CD4-positive, alpha-beta T cell treated with Interleukin-10 for 1 hour (primary cell): ENCODE measurements around the gene LAT.
A peak's percentile ranks its signal among the peaks of the same experiment; 100 is the strongest.

ENCODE experiments used
- DNase-seq: peaks from one replicate; pipeline ENCODE4 v3.0.0-alpha.2; 2020

Gene LAT

DNA sequence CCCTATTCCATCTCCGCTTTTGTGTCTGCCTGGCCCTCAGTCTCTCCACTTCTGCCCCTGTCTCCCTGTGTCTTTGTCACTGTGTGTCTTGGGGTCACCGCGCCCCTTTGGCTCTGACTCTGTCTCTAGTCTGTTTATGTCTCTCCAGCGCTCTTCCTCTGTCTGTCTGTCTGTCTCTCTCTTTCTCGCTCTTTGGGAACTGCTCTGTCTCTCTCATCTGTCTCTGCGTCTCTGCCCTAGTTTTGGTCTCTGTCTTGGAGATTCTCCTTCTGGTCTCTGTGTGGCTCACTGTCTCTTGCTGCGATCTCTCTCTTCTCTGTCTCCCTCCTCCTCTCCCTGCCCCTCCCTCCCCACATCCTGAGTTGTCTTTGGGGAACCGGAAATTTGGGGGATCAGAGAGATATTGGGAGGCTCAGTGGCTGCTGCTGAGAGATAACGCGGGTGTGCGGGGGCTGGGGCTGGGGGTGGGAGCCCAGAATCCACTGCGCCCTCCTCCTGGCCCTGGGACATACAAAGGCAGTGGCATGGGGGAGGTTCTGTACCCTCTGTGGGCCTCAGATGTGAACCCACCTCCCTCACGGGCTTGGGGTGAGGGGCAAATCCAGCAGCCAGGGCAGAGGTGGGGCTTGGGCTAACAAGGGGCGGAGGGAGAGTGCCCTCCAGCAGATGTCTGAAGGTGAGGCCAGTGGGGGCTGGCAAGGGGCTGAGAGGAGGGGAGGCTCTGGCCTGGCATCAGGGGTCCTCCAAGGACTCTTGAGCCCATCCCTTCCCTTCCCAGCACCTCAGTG, 24.4 kb downstream of the LAT start:
- DNase-seq: peak; percentile 39

- DNase-seq: no peak
Measured at GRCh38 chr16:29009838-29010166, 24.9 kb downstream of the LAT start.

DNA sequence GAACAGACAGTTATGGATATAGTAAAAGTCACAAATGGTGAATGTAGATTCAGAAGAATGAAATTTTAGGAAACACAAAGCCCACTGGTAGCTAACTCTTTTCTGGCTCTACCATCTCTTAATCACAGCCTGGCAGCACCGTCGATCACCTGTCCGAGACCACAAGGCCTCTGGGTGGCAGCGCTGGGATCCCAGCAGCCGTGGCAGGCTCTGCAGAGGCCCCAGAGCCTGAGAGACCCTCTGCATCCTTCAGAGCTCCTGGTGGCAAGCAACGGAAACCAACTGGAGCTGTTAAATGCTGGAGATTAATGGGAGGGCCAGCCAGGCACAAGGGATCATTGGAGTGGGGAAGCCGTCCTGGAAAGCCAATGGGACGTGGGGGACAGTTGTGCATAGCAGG, 26.3 kb downstream of the LAT start:
- no peak for DNase-seq

DNA sequence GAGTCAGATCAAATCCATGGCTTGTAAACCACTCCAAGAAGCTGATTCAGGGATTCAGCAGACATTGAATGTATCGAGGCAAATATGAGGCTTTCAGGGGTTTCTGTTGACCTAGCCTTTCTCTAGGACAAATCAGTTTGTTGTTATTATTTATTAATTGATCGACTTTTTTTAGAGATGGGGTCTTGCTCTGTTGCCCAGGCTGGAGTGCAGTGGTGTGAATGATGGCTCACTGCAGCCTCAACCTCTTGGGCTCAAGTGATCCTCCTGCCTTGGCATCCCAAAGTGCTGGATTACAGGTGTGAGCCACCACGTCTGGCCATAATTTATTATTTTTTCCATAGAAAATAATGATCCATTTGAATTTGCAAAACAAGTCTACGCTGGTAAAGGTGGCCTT, 27.0 kb downstream of the LAT start:
- no peak for DNase-seq

- peak; percentile 43 for DNase-seq
Measured at GRCh38 chr16:29012913-29013553, 28.2 kb downstream of the LAT start.

DNA sequence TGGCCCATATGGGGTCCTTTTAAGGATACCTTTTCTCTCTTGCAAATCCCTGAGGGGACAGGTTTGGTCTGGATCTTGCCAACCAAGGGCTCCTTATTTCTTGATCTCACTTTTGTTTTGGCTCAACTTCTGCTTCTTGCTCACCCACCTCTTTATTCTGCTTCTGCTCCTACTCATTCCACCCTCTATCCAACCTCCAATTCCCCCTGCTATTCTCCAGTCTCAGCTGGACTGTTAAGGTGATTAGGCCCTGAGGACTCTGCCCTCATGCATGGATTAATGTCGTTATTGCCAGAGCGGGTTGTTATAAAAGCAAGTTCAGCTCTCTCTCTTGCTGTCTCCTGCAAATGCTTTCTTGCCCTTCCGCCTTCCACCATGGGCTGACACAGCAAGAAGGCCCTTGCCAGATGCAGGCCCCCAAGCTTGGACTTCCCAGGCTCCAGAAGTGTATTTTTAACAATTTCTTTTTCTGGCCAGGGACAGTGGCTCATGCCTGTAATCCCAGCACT, 29.8 kb downstream of the LAT start:
- DNase-seq: no peak

DNA sequence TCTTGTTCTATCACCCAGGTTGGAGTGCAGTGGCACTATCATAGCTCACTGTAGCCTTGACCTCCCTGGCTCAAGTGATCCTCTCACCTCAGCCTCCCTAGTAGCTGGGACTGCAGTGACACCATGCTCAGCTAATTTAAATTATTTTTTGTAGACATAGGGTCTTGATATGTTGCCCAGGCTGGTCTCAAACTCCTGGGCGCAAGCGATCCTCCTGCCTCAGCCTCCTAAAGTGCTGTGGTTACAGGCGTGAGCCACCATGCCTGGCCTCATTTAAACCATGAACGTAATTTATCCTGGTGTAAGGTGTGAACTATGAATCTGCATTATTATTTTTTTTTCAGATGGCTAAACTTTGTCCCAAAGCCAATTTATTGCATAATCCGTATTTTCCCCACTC, 37.3 kb downstream of the LAT start:
- DNase-seq: no peak

GRCh38 chr16:29023279-29024277, 38.7 kb downstream of the LAT start:
- DNase-seq: no peak

DNA sequence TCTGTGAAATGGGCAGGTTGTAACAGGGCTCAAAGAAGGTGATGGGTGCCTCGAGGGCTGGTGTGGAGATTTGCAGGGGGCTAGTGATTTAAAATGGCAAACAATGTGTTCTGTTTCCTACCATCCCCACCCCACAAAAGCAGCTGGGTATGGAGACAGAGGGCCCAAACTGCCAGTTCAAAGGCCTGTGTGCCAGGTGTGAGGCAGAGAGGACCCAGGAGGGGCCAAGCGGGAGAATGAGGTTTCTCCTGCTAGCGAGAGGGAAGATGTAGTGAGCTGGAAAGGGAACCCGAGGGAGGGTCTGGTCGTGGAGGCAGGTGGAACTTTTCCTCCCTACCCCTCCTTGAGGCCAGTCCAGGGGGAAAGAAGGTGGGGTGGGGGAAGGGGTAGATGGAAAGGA, 39.4 kb downstream of the LAT start:
- DNase-seq: no peak

DNA sequence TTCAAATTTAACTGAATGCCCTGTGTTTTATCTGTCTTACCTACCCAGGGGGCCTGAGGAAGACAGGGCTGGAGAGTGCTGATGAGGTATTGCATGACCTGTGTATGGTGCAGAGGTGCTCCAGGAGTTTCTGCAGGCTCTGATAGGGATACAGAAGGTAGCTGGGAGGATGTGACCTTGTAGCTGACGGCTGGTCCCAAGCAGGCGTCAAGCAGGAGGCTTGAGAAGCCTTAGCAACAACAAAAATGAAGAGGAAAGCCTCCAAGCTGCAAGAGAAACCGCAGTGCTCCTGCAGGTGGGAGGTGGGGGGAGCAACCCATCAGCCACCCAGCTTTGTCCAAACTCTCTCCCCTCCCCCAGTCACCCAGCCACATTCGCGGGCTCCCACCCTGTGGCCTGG, 40.4 kb downstream of the LAT start:
- no peak for DNase-seq

DNA sequence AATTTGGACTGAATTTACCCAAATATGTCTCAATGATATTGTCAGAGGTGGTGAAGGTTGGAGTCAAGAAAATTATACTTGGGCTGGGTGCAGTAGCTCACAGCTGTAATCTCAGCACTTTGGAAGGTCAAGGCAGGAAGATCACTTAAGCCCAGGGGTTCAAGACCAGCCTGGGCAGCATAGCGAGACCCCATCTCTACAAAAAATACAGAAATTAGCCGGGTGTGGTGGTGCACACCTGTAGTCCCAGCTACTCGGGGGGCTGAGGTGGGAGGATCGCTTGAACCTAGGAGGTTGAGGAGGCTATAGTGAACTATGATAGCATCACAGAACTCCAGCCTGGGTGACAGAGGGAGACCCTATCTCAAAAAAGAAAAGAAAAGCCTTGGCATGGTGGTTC, 40.9 kb downstream of the LAT start:
- no peak for DNase-seq

- no peak for DNase-seq
Measured at GRCh38 chr16:29028457-29029167, 43.8 kb downstream of the LAT start.

DNA sequence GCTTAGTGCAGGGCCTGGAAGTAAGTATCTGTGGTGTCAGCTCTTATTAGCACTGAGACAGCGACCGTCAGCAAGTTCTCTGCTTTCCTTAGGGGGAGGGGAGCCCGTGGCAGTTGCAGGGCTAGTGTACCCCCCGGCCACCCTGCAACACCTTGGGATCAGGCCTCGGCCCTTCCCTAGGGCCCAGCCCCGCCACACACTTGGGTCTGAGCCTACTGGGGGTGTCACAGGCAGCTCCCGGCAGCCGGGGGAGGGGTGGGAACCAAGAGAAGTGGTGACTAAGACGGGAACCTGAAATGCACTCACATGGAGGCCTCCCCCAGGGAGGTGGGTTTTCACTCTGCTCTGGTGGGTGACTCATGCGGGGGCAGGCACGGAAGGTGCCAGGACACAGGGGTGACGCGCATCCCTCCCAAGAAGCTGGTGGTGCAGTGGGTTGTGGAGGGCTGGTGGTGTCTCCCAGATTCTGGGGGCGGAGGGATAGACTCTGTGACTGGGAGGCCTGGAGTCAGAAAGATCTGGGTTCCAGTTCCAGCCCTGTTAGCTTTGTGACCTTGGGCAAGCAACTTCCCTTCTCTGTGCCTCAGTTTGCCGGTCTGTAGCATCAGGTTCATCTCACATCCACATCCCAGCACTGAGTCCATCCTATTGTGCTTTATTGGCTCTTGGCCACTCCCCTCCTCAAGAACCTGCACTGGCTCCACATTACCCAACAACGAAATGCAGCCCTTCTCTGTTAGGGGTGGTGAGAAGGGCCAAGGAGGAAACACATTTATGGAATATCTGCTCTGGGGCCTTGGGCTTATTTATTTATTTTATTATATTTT, 44.5 kb downstream of the LAT start:
- DNase-seq: peak; percentile 39

DNA sequence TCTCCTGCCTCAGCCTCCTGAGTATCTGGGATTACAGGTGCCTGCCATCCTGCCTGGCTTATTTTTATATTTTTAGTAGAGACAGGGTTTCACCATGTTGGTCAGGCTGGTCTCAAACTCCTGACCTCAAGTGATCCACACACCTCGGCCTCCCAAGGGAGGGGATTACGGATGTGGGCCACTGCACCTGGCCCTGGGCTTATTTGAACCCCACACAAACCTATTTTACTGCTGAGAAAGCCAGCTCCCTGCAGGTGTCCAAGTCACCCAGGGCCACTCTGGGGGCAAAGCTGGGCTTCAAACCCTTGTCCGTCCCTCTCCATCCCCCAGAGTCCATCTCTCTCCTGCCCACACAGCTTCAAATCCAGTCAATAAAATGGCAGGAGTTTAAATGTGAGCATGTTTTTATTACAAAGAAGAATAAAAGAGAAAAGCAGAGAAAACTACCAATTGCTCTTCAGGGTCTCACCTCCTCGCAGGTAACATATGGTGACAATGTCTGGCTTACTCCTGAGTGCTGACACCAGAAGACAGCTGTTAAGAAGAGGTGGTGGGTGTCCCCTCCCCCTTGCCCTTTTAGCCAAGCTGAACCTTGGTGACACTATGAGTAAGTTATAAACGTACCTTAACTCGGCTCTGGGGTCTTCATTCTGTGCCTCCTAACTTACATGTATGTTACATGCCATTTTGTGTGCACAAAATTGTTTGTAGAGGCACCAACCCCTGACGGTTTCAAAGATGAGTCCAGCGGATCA, 45.4 kb downstream of the LAT start:
- no peak for DNase-seq
